Large intestine (tissue), 3 donors: Measurements from ENCODE around the gene GJC2. TPM values are rescaled to one million over a fixed set of nuclear protein-coding genes. Genes with fewer than 3 reads are reported as not detected.
"Not testable (repeated sequence)": the region's sequence is repeated elsewhere in the genome, so short reads cannot be mapped to it uniquely, and the experiment has no call there.

Experiments used
- DNase-seq, 2 donors: peaks; one replicate each; pipeline versions ENCODE4 v3.0.0 to v3.0.0-alpha.2; 2013
- H3K27ac ChIP-seq: one replicate; pipeline ENCODE4 v1.5.1; 2013; ENCODE audit warnings: low read length
- H3K27me3 ChIP-seq: 2 replicates; pipeline ENCODE4 v1.6.1; 2013; ENCODE audit warnings: low read length; ENCODE audit not compliant: control insufficient read depth, insufficient read depth
- H3K36me3 ChIP-seq: 2 replicates; pipeline ENCODE4 v1.6.1; 2013; ENCODE audit warnings: low read length; ENCODE audit not compliant: control insufficient read depth, insufficient read depth
- H3K4me1 ChIP-seq: one replicate; pipeline ENCODE4 v1.6.1; 2013; ENCODE audit warnings: low read length; ENCODE audit not compliant: control insufficient read depth, insufficient read depth
- H3K4me3 ChIP-seq: one replicate; pipeline ENCODE4 v1.5.1; 2013; ENCODE audit warnings: low read length
- H3K9me3 ChIP-seq: one replicate; pipeline ENCODE4 v1.6.1; 2013; ENCODE audit warnings: mild to moderate bottlenecking, low read depth, low read length, moderate library complexity; ENCODE audit not compliant: control insufficient read depth
- WGBS: methylation state at CpG from one replicate; pipeline ENCODE4 v1.1.5; 2013; ENCODE audit warnings: low lambda C conversion rate; ENCODE audit not compliant: insufficient coverage; 5-methylcytosine and 5-hydroxymethylcytosine counted together
- polyA plus RNA-seq: library from polyadenylated mRNA; unstranded; fragments of 120-200 nt; gene quantifications from one replicate; pipeline ENCODE4 v1.2.1, GENCODE V29; 2013

GJC2 gene
- polyA plus RNA-seq, 1 donor = 7.2 TPM

DNA sequence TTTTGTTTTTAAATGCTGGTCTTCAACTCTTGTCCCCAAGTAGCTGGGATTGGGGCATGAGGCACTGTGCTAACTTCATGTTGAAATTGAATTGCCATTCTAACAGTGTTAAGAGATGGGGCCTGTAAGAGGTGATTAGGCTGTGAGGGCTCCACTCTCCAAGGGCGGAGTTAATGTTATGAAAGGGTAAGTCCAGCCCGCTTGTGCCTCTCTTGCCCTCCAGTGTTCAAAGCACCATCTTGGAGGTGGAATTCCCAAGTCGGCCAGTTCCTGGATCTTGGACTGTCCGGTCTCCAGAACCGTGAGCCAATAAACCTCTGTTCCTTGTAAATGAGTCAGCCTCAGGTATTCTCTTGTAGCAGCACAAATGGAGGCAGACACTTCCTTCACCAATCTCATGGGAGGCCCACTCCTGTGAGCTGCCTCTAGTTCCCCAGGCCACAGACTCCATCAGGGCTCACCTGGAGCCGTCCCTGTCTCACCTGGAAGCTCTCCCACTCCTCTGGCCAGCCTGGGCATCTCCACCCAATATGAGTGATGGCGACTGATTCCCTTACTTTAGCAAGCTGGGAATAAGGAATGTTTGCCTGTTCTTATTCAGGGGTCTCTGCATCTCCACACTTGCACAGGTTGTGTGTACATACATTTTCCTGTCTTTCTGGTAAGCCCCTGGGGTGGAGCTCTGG lies 31.4 kb downstream of the GJC2 start:
- H3K9me3 ChIP-seq = no peaks in the 10 kb centered on the region
- no peaks in the 10 kb centered on the region for H3K27me3 ChIP-seq
- H3K36me3 ChIP-seq = peaks cover 4% of the 10 kb centered on the region
- H3K27ac ChIP-seq = no peak overlapping the region
- H3K4me1 ChIP-seq = no peaks in the 10 kb centered on the region
- no peak overlapping the region for H3K4me3 ChIP-seq
- no peak for DNase-seq
- no CpG with 5 or more reads among the region's 7 CpGs for WGBS

DNA sequence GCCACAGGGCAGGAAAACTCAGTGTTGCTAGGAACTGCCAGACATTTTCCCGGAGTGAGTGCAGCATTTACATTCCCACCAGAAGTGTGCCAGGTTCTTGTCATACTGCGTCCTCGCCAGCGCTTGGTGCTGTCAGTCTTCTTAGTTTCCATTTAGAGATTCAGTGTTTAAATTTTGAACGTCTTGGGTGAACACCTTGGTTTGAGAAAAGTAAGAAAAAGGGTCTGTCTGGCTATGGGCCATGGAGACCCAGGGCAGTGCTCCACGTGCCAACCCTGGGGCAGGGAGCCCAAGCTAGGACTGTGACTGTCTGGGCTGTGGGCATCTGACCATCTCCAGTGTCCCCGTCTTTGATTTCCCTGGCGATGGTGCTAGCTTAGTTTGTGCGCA lies 31.9 kb downstream of the GJC2 start:
- 100% methylated on average over 1 of the region's 9 CpGs for whole genome bisulfite sequencing
- DNase-seq = no peak
- Histone ChIP-seq H3K4me1 (no peaks in the 10 kb centered on the region), H3K9me3 (no peaks in the 10 kb centered on the region), H3K36me3 (peaks cover under 1% of the 10 kb centered on the region), H3K27me3 (no peaks in the 10 kb centered on the region), H3K27ac (no peak overlapping the region), H3K4me3 (no peak overlapping the region)

DNA sequence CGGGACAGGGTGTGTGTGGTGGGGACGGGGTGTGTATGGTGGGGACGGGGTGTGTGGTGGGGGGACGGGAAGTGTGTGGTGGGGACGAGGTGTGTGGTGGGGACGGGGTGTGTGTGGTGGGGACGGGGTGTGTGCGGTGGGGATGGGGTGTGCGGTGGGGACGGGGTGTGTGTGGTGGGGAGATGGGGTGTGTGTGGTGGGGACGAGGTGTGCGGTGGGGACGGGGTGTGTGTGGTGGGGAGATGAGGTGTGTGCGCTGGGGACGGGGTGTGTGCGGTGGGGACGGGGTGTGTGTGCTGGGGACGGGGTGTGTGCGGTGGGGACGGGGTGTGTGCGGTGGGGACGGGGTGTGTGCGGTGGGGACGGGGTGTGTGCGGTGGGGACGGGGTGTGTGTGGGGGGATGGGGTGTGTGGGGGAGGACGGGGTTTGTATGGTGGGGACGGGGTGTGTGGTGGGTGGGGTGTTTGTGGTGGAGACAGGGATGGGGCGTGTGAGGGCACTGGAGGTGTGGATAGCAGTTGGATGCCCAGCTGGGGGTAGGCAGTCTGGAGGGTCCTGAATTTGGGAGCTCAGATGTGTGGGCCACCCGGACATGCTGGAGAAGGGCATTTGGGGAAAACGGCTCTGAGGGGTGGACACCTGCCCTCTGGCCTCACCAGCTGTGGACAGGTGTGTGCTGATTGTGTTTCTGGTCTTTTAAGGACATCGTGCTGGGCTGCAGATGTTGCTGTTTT lies 32.7 kb downstream of the GJC2 start:
- WGBS = no CpG with 5 or more reads among the region's 32 CpGs
- H3K9me3 ChIP-seq = no peaks in the 10 kb centered on the region

DNA sequence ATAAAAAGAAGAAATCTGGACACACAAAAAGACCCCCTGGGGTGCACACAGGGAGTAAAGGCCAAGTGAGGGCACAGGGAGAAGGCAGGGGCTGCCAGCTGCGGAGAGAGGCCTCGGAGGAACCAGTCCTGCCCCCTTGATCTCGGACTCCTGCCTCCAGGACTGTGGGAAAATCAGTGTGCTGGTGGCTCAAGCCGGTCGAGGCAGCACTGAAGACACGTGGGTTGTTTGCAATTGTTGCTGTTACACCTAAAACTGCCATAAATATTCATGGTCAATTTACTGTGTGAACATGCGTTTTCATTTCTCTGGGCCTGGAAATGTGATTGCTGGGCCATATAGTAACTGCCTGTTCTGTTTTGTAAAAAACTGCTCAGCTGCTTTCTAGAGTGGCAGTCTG lies 34.4 kb downstream of the GJC2 start:
- no peaks in the 10 kb centered on the region for H3K27me3 ChIP-seq
- no peak overlapping the region for H3K4me3 ChIP-seq
- H3K4me1 ChIP-seq = no peaks in the 10 kb centered on the region
- no peak overlapping the region for H3K27ac ChIP-seq
- H3K36me3 ChIP-seq = no peaks in the 10 kb centered on the region
- WGBS = no CpG with 5 or more reads among the region's 7 CpGs
- H3K9me3 ChIP-seq = no peaks in the 10 kb centered on the region
- no peak for DNase-seq

More for the DNA sequence above, 32.7 kb downstream of the GJC2 start:
- no peak for DNase-seq
- H3K27me3 ChIP-seq = no peaks in the 10 kb centered on the region
- no peaks in the 10 kb centered on the region for H3K36me3 ChIP-seq
- H3K27ac ChIP-seq = no peak overlapping the region
- no peaks in the 10 kb centered on the region for H3K4me1 ChIP-seq
- no peak overlapping the region for H3K4me3 ChIP-seq

GRCh38 chr1:228185641-228185965 lies 35.9 kb downstream of the GJC2 start:
- no CpG with 5 or more reads among the region's 11 CpGs for WGBS
- Histone ChIP-seq H3K4me3 (no peak overlapping the region), H3K9me3 (no peaks in the 10 kb centered on the region), H3K27ac (no peak overlapping the region), H3K4me1 (no peaks in the 10 kb centered on the region), H3K36me3 (no peaks in the 10 kb centered on the region), H3K27me3 (no peaks in the 10 kb centered on the region)
- DNase-seq = no peak

DNA sequence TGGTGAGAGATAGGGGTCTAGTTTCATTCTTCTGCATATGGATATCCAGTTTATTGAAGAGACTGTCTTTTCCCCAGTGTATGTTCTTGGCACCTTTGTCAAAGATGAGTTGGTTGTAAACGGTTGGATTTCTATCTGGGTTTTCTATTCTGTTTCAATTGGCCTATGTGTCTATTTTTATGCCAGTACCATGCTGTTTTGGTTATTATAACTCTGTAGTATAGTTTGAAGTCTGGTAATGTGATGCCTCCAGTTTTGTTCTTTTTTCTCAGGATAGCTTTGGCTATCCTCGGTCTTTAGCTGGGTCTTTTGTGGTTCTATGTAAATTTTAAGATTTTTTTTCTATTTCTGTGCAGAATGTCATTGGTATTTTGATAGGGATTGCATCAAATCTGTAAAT lies 38.5 kb downstream of the GJC2 start:
- not testable (repeated sequence) for H3K9me3 ChIP-seq, H3K27me3 ChIP-seq, H3K36me3 ChIP-seq, H3K27ac ChIP-seq, DNase-seq, H3K4me1 ChIP-seq, H3K4me3 ChIP-seq
- WGBS = 60% methylated on average over 1 of the region's 2 CpGs

DNA sequence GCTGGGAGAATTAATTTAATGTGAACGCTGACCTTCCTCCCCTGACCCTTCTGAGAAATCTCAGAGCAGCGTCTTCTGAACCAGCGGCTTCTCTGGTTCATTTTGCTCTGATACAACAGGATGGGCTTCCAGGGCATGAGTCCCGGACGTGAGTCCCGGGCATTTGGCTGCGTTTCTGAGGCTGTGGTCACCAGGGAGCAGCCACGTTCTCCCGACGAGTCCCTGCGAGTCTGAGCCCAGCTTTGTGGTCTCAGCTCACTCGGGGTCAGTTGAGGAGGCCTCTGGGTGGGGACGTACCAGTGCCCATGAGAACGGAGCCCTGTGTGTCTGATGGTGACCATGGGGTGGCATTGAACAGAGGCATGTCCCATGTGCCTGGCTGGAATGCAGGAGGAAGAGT lies 40.5 kb downstream of the GJC2 start:
- no peak for DNase-seq
- Histone ChIP-seq H3K27ac (no peak overlapping the region), H3K4me1 (no peaks in the 10 kb centered on the region), H3K9me3 (no peaks in the 10 kb centered on the region), H3K27me3 (no peaks in the 10 kb centered on the region), H3K4me3 (no peak overlapping the region), H3K36me3 (no peaks in the 10 kb centered on the region)
- no CpG with 5 or more reads among the region's 14 CpGs for WGBS

DNA sequence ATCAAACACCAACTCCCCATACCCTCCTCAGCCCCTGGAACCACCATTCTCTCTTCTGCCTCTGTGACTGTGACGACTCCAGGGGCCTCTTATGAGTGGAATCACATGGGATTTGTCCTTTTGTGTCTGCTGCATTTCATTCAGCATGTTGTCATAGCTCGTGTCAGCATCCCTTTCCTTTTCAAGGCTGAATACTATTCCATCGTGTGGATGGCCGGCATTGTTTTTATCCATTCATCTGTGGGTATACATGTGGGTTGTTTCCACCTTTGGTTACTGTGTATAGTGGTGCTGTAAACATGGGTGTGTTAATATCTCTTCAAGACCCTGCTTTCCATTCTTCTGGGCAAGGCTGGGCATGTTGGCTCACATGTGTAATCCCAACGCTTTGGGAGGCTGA lies 41.0 kb downstream of the GJC2 start:
- H3K9me3 ChIP-seq = no peaks in the 10 kb centered on the region
- no peak overlapping the region for H3K4me3 ChIP-seq
- 83% methylated on average over 1 of the region's 5 CpGs for WGBS
- no peaks in the 10 kb centered on the region for H3K27me3 ChIP-seq
- no peak for DNase-seq
- H3K36me3 ChIP-seq = no peaks in the 10 kb centered on the region
- no peaks in the 10 kb centered on the region for H3K4me1 ChIP-seq
- H3K27ac ChIP-seq = no peak overlapping the region

DNA sequence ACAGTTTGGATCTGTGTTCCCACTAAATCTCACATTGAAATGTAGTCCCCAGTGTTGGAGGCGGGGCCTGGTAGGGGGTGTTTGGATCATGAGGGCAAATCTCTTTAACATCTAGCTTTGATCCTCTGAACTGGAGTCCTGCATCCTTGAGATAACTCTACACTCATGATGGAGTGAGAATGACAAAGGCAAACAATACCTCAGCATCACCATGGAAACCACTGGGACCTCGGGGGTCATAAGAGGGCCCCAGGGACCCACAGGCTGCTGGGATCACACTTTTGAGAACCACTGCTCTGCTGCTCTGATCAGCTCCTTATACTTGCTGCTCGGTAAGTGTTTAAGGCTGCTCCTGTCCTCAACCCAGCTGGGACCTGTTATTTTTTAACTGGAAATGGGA lies 44.7 kb downstream of the GJC2 start:
- no peak for DNase-seq

GRCh38 chr1:228194921-228195812 lies 45.4 kb downstream of the GJC2 start:
- Histone ChIP-seq H3K4me1 (no peaks in the 10 kb centered on the region), H3K4me3 (no peak overlapping the region), H3K27me3 (no peaks in the 10 kb centered on the region), H3K9me3 (peaks cover 8% of the 10 kb centered on the region), H3K36me3 (no peaks in the 10 kb centered on the region), H3K27ac (no peak overlapping the region)
- 100% methylated on average over 2 of the region's 8 CpGs for WGBS
- no peak for DNase-seq

More for the DNA sequence above, 44.7 kb downstream of the GJC2 start:
- peaks cover 8% of the 10 kb centered on the region for H3K9me3 ChIP-seq
- H3K4me1 ChIP-seq = no peaks in the 10 kb centered on the region
- H3K4me3 ChIP-seq = no peak overlapping the region
- H3K27ac ChIP-seq = no peak overlapping the region
- H3K36me3 ChIP-seq = no peaks in the 10 kb centered on the region
- no CpG with 5 or more reads among the region's 3 CpGs for WGBS
- H3K27me3 ChIP-seq = no peaks in the 10 kb centered on the region
